HG02938 (cell line): ENCODE data around the gene ARMH4.
"Not testable (repeated sequence)": the region's sequence is repeated elsewhere in the genome, so short reads cannot be mapped to it uniquely, and the experiment has no call there.

Experiments used
- ATAC-seq: cut with Tn5 transposase; IDR thresholded peaks from one replicate; pipeline ENCODE4 v1.9.1; 2021; ENCODE audit warnings: mild to moderate bottlenecking, moderate library complexity; ENCODE audit not compliant: unreplicated experiment

ARMH4 gene

DNA sequence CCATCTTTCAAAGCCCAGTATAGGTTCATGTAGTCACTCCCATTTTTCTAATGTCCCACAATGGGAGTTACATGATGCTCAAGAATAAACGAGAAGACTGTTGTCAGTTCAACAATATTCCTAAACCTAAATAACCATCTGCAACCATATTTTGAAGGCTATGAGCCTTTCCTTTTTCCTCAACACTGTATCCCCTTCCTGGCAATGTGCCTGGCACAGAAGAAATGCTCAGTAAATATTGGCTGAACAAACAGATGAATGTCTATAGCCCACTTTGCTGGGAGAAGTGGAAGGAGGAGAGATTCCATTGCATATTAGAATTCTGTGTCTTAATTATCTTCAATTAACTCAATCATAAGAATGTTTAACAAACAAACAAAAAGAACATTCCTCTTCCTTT is 6.1 kb downstream of the ARMH4 start:
- no peak for ATAC-seq

DNA sequence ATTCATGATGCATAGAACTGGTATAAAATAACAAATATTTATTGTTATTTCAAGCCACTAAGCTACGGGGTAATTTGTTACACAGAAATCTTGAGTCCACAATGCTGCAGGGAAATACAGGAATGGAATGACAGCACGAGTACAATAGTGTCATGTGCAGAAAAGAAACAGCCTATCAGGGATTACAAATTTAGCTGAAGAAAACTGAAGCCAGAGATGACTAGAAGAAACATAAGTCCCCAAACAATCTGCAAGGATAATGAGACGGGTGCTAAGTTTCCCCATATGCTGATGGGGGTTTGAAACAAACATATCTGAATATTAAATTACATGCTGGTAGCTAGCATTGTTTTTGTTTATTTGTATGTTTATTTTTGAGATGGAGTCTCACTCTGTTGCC is 8.9 kb downstream of the ARMH4 start:
- ATAC-seq = no peak

DNA sequence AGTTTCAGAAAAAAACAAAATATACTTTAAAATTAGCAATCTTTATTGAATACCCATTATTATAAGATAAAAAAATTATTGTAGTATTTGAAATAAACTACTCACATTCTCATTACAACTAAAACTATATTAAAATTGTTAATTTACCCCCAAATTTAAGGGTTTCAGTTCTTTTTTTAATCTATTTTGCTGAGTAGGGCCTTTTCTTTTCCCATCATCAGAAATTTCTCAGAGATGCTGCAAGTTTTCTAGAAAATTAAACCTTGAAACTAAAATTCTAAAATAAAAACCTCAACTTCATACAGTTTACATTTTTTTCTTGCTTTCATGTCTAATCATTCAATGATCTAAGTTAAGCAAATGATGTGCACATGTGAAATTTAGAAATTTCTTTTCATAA is 10.1 kb downstream of the ARMH4 start:
- ATAC-seq = no peak

- no peak for ATAC-seq
These were observed 13.1 kb downstream of the ARMH4 start for GRCh38 chr14:58138714-58139482.

DNA sequence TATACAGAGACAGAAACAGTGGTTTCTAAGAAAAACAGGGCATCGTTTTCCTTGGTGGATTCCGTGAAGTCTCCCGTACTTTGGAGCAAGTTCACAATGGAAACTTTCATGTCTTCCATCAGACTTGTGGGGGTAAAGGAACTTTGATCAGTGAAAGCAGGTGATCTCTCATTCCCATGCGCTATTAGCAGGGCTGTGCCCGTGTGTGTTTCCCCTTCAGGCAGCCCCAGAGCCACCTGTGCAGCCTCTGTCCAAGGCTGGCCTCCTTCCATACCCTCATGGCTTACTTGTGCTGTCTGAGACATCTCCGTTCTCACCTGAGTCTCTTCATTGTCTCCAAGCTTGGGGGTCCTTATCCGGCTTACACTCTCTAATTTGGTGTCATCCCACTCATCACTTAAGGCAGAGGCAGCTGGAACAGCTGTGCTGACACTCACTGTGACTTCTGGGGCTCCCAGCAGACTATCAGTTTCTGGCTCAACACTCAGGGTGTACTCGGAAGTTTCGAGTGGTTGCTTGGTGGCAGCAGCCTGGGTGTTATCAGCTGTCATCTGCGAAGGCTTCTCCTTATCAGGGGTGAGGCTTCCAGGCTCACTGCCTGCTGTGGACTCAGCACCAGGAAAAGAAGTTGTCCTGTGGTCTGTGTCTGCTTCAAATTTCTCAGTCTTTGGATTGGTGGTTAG is 13.8 kb downstream of the ARMH4 start:
- no peak for ATAC-seq

GRCh38 chr14:58133739-58134138 is 18.3 kb downstream of the ARMH4 start:
- no peak for ATAC-seq

DNA sequence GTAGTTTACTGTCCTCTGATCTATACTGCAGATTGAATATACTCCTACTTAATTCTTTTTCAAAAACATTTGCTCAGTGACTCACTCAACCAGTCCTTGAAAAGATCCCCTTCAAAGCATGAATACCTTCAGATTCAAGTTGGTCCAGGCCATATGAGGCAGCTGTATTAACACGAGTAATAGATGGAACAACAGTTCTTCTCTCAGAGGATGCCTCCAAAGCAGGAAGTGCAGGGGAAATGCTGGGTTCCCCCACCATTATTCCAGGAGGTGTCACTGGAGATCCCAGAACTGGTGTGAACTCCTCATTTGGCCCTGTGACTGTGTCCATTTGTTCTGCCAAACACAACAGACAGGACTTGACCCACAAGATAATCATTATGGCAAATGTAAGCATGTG is 20.6 kb downstream of the ARMH4 start:
- no peak for ATAC-seq

DNA sequence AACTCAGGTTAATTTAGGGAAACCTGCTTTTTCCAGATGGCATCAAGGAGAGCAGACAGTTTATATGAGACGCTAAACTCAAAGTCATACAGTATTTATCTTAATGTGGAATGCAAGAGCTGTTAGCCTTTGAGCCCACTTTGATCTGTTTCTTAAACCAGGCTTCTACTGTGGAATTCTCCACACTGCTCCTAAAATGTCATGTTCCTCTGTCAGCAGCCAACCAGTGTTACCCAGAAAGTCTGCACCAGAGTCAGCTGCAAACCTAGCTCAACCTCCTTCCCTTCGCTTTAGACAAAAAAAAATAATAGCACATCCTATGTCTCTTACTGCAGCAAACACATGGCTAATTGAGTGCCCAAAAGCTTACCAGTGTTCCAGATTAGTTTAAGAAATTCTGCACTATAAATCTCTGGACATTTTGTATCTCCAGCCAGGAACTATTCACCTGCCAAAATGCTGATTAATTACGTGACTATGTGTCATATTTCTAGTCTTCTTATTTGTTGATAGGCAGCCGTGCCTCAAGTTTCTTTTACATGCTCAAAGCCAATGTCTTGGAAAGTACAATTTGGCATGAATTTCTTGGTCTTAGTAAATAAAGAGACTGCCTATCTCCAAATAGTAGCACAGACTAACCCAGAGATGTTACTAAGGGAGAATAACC is 21.8 kb downstream of the ARMH4 start:
- no peak for ATAC-seq

DNA sequence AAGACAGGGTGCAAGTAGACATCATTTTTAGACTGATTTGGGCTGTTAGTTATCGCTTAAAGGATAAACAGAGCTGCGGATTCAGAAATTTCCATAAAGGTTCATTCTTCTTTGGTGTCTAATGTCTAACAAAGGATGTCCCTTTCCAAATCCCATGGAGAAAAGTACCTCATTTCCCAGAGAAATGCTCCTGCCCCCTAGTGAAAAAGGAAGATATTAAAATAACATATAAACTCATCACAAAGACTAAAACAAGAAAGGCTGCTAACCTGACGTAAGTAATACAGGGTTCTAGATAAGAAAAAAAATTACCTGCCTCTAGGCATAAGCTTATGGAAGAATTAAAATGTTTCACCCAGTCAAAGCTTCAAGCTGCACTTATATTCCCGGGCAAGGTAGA is 22.8 kb downstream of the ARMH4 start:
- no peak for ATAC-seq

GRCh38 chr14:58128416-58128815 is 23.6 kb downstream of the ARMH4 start:
- ATAC-seq = no peak

- ATAC-seq = not testable (repeated sequence)
These were observed 29.5 kb downstream of the ARMH4 start for GRCh38 chr14:58122546-58122945.

- no peak for ATAC-seq
These were observed 30.4 kb downstream of the ARMH4 start for GRCh38 chr14:58121530-58122186.

DNA sequence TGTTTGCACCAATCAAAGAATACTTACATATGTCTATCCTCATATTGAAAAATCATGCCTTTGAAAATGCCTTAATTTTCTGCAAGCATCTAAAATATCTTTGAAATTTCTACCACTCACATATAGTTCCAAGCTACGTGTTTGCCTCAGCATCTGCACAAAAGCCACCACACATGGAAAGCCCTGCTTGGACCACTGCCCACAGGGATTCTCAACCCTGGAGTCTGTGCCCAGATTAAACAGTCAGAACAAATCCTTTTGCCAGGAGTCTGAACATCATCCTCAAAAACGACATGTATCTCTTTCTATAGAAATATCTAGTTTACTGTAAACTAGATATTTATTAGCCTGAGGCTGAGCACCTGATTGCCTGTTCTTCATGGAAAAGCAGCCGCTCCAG is 32.6 kb downstream of the ARMH4 start:
- no peak for ATAC-seq

- ATAC-seq = no peak
These were observed 33.8 kb downstream of the ARMH4 start for GRCh38 chr14:58118097-58118815.

DNA sequence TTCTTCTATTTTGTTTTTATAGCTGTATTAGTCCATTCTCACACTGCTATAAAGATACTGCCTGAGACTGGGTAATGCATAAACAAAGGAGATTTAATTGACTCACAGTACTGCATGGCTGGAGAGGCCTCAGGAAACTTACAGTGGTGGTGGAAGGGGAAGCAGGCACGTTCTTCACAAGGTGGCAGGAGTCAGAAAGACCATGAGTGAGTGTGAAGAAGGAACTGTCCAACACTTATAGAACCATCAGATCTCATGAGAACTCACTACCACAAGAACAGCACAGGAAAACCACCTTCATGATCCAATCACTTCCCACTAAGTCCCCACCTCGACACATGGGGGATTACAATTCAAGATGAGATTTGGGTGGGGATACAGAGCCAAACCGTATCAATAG is 42.3 kb downstream of the ARMH4 start:
- ATAC-seq = no peak

DNA sequence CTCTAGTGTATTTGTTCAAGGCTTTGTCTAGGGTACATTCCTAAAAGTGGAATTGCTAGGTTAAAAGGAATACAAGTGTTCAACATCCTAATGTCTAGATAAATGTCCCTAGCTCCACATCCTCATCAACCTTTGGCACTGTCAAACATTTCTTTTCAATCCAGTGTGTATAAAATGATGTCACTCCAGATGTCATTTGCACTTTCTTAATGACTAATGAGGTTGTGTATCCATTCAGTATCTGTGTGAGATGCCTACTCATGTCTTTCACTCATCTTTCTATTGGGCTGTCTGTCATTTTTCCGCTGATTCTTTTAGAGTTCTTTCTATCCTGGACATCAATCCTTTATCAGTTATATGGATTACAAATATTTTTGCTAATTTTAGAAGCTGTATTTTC is 43.3 kb downstream of the ARMH4 start:
- ATAC-seq = no peak

- no peak for ATAC-seq
These were observed 44.0 kb downstream of the ARMH4 start for GRCh38 chr14:58107947-58108552.

GRCh38 chr14:58107041-58107440 is 45.0 kb downstream of the ARMH4 start:
- ATAC-seq = no peak

GRCh38 chr14:58106446-58106845 is 45.6 kb downstream of the ARMH4 start:
- no peak for ATAC-seq

GRCh38 chr14:58104808-58105207 is 47.2 kb downstream of the ARMH4 start:
- no peak for ATAC-seq
